ENCODE data around the gene SNTG2.

The SNTG2 gene

DNA sequence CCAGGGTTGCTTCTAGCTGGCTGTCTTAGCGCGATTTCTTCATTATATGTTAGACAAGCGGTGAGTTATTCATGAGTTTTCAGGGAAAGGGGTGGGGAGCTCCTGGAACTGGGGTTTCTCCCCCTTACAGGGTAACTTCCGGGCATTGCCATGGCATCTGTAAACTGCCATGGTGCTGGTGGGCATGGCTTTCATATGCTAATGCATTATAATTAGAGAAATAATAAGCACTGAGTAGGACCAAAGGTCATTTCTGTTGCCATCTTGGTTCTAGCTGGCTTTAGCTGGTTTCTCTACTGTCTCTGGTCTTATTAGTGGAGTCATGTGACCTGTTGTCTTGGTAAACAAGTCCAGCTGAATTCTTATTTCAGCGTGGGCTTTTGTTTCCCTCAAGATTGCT lies 5.5 kb upstream of the SNTG2 start:
- no peak for TF ChIP-seq ZFP30 (CRISPR knock-in tag; IDR thresholded peaks at IDR 0.05)
- TF ChIP-seq, protein P1, sequence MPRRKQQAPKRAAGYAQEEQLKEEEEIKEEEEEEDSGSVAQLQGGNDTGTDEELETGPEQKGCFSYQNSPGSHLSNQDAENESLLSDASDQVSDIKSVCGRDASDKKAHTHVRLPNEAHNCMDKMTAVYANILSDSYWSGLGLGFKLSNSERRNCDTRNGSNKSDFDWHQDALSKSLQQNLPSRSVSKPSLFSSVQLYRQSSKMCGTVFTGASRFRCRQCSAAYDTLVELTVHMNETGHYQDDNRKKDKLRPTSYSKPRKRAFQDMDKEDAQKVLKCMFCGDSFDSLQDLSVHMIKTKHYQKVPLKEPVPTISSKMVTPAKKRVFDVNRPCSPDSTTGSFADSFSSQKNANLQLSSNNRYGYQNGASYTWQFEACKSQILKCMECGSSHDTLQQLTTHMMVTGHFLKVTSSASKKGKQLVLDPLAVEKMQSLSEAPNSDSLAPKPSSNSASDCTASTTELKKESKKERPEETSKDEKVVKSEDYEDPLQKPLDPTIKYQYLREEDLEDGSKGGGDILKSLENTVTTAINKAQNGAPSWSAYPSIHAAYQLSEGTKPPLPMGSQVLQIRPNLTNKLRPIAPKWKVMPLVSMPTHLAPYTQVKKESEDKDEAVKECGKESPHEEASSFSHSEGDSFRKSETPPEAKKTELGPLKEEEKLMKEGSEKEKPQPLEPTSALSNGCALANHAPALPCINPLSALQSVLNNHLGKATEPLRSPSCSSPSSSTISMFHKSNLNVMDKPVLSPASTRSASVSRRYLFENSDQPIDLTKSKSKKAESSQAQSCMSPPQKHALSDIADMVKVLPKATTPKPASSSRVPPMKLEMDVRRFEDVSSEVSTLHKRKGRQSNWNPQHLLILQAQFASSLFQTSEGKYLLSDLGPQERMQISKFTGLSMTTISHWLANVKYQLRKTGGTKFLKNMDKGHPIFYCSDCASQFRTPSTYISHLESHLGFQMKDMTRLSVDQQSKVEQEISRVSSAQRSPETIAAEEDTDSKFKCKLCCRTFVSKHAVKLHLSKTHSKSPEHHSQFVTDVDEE (CRISPR knock-in tag; IDR thresholded peaks at IDR 0.05) = no peak
- TF ChIP-seq ZNF565 (CRISPR knock-in tag; conservative IDR thresholded peaks at IDR 0.05; ENCODE audit: low read depth) = no peak
- no peak for TF ChIP-seq ZC3H10 (CRISPR knock-in tag; IDR thresholded peaks at IDR 0.05)
- TF ChIP-seq, protein P2, sequence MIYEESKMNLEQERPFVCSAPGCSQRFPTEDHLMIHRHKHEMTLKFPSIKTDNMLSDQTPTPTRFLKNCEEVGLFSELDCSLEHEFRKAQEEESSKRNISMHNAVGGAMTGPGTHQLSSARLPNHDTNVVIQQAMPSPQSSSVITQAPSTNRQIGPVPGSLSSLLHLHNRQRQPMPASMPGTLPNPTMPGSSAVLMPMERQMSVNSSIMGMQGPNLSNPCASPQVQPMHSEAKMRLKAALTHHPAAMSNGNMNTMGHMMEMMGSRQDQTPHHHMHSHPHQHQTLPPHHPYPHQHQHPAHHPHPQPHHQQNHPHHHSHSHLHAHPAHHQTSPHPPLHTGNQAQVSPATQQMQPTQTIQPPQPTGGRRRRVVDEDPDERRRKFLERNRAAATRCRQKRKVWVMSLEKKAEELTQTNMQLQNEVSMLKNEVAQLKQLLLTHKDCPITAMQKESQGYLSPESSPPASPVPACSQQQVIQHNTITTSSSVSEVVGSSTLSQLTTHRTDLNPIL (CRISPR knock-in tag; IDR thresholded peaks at IDR 0.05; ENCODE audit: low read depth) = no peak
- TF ChIP-seq, protein P3, sequence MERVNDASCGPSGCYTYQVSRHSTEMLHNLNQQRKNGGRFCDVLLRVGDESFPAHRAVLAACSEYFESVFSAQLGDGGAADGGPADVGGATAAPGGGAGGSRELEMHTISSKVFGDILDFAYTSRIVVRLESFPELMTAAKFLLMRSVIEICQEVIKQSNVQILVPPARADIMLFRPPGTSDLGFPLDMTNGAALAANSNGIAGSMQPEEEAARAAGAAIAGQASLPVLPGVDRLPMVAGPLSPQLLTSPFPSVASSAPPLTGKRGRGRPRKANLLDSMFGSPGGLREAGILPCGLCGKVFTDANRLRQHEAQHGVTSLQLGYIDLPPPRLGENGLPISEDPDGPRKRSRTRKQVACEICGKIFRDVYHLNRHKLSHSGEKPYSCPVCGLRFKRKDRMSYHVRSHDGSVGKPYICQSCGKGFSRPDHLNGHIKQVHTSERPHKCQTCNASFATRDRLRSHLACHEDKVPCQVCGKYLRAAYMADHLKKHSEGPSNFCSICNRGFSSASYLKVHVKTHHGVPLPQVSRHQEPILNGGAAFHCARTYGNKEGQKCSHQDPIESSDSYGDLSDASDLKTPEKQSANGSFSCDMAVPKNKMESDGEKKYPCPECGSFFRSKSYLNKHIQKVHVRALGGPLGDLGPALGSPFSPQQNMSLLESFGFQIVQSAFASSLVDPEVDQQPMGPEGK (CRISPR knock-in tag; IDR thresholded peaks at IDR 0.05; ENCODE audit: borderline replicate concordance) = no peak
- TF ChIP-seq, protein P4, sequence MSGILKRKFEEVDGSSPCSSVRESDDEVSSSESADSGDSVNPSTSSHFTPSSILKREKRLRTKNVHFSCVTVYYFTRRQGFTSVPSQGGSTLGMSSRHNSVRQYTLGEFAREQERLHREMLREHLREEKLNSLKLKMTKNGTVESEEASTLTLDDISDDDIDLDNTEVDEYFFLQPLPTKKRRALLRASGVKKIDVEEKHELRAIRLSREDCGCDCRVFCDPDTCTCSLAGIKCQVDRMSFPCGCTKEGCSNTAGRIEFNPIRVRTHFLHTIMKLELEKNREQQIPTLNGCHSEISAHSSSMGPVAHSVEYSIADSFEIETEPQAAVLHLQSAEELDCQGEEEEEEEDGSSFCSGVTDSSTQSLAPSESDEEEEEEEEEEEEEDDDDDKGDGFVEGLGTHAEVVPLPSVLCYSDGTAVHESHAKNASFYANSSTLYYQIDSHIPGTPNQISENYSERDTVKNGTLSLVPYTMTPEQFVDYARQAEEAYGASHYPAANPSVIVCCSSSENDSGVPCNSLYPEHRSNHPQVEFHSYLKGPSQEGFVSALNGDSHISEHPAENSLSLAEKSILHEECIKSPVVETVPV (CRISPR knock-in tag; IDR thresholded peaks at IDR 0.05) = no peak
- no peak for TF ChIP-seq ZNF8 (CRISPR knock-in tag; IDR thresholded peaks at IDR 0.05)
- no peak for TF ChIP-seq ESRRG (CRISPR knock-in tag; IDR thresholded peaks at IDR 0.05)
- no peak for TF ChIP-seq ZNF70 (CRISPR knock-in tag; IDR thresholded peaks at IDR 0.05)
- TF ChIP-seq GLIS3 (CRISPR knock-in tag; IDR thresholded peaks at IDR 0.05) = no peak
- no peak for TF ChIP-seq TCF4 (CRISPR knock-in tag; IDR thresholded peaks at IDR 0.05; ENCODE audit: borderline replicate concordance)
- no peak for TF ChIP-seq PPARA (CRISPR knock-in tag; IDR thresholded peaks at IDR 0.05; ENCODE audit: borderline replicate concordance)
- TF ChIP-seq SNAI2 (CRISPR knock-in tag; IDR thresholded peaks at IDR 0.05) = no peak
- TF ChIP-seq ZFP3 (CRISPR knock-in tag; IDR thresholded peaks at IDR 0.05) = no peak
- TF ChIP-seq RARB (CRISPR knock-in tag; IDR thresholded peaks at IDR 0.05) = no peak
- TF ChIP-seq, protein P5, sequence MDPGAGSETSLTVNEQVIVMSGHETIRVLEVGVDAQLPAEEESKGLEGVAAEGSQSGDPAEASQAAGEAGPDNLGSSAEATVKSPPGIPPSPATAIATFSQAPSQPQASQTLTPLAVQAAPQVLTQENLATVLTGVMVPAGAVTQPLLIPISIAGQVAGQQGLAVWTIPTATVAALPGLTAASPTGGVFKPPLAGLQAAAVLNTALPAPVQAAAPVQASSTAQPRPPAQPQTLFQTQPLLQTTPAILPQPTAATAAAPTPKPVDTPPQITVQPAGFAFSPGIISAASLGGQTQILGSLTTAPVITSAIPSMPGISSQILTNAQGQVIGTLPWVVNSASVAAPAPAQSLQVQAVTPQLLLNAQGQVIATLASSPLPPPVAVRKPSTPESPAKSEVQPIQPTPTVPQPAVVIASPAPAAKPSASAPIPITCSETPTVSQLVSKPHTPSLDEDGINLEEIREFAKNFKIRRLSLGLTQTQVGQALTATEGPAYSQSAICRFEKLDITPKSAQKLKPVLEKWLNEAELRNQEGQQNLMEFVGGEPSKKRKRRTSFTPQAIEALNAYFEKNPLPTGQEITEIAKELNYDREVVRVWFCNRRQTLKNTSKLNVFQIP (CRISPR knock-in tag; IDR thresholded peaks at IDR 0.05; ENCODE audit: borderline replicate concordance, low read depth) = no peak
- TF ChIP-seq ARNTL (CRISPR knock-in tag; IDR thresholded peaks at IDR 0.05; ENCODE audit: borderline replicate concordance, low read depth) = no peak
- no peak for TF ChIP-seq BACH2 (CRISPR knock-in tag; IDR thresholded peaks at IDR 0.05; ENCODE audit: borderline replicate concordance)
- no peak for TF ChIP-seq TOX (CRISPR knock-in tag; IDR thresholded peaks at IDR 0.05; ENCODE audit: borderline replicate concordance)
- no peak for ATAC-seq

DNA sequence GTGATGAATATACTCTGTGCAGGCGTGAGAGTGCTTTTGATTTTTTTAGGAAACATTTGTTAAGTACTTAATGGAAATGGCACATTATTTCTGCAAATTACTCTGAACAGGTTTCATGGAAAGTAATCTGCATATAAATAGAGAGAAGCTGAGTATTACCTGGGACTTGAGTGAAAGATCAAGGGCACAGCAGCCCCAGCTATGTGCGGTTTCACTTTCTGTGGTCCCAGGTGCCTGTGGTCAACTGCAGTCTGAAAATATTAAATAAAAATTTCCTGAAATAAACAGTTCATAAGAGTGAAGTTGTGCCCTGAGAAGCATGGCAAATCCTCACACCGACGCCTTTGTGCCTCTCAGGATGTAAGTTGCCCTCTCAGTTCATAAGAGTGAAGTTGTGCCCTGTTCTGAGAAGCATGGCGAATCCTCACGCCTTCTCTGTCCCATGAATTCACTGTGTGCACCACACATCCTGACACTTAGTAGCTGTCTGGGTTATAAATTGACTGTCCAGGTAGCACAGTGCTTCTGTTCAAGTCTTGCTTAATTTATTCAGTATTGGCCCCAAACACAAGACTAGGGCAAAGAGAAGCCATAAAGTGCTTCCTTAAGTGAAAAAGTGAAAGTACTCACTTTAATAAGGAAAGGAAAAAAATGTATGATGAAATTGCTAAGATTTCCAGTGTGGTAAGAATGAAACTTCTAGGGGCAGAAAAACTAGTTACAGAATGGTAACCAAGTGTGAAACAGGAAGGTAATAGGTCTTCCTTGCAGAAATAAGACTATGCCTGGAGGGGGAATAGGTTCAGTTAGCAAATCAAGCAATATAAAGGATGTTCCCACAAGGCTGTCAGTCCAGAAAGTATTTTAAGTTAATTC lies 4.3 kb upstream of the SNTG2 start:
- ATAC-seq = no peak
- TF ChIP-seq ZFP30 (CRISPR knock-in tag; IDR thresholded peaks at IDR 0.05) (no peak), ISL1 (CRISPR knock-in tag; IDR thresholded peaks at IDR 0.05) (no peak), TOX (CRISPR knock-in tag; IDR thresholded peaks at IDR 0.05; ENCODE audit: borderline replicate concordance) (no peak), TCF4 (CRISPR knock-in tag; IDR thresholded peaks at IDR 0.05; ENCODE audit: borderline replicate concordance) (no peak), BACH2 (CRISPR knock-in tag; IDR thresholded peaks at IDR 0.05; ENCODE audit: borderline replicate concordance) (no peak), ZNF70 (CRISPR knock-in tag; IDR thresholded peaks at IDR 0.05) (no peak), CSDC2 (CRISPR knock-in tag; IDR thresholded peaks at IDR 0.05) (no peak), ARNTL (CRISPR knock-in tag; IDR thresholded peaks at IDR 0.05; ENCODE audit: borderline replicate concordance, low read depth) (no peak), ZC3H10 (CRISPR knock-in tag; IDR thresholded peaks at IDR 0.05) (no peak), SNAI2 (CRISPR knock-in tag; IDR thresholded peaks at IDR 0.05) (no peak), ZNF8 (CRISPR knock-in tag; IDR thresholded peaks at IDR 0.05) (no peak)
